B cell (primary cell): Measurements from ENCODE around the gene KRT75.

Experiments used
- EZH2 ChIP-seq: IDR thresholded peaks from 2 replicates; pipeline ENCODE4 v1.6.1; 2012; ENCODE audit warnings: borderline replicate concordance, low read depth, mild to moderate bottlenecking, moderate library complexity, low read length; ENCODE audit not compliant: insufficient read depth, poor library complexity, severe bottlenecking
- TF ChIP-seq, protein P1 (sequence below): fragments of 200-600 bp; IDR thresholded peaks from one replicate; pipeline ENCODE4 v1.8.0; 2022; ENCODE audit warnings: antibody characterized with exemption, mild to moderate bottlenecking

DNA sequence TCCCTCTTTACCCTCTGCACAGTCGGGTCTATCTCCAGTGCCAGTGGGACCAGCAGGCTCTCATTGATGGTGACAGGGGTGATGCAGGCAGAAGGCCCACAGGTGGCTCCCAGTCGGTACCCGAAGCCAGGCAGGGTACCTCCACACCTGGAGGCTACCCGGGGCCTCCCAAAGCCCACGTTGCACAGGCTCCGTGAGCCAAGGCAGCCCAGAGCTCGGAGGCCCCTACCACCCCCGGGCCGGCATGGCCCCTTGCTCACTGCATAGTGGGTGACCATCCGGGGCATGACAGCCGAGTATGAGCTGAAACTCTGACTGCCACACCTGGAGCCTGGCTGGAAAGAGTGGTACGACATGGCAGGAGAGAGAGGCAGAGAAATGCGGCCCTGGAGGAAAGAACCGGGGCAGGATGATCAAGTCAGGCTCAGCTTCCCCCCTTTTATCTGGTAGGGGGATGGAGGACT lies 28.2 kb downstream of the KRT75 start, which contains the start of gene KRT82:
- TF ChIP-seq, protein P1, sequence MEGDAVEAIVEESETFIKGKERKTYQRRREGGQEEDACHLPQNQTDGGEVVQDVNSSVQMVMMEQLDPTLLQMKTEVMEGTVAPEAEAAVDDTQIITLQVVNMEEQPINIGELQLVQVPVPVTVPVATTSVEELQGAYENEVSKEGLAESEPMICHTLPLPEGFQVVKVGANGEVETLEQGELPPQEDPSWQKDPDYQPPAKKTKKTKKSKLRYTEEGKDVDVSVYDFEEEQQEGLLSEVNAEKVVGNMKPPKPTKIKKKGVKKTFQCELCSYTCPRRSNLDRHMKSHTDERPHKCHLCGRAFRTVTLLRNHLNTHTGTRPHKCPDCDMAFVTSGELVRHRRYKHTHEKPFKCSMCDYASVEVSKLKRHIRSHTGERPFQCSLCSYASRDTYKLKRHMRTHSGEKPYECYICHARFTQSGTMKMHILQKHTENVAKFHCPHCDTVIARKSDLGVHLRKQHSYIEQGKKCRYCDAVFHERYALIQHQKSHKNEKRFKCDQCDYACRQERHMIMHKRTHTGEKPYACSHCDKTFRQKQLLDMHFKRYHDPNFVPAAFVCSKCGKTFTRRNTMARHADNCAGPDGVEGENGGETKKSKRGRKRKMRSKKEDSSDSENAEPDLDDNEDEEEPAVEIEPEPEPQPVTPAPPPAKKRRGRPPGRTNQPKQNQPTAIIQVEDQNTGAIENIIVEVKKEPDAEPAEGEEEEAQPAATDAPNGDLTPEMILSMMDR: no peak
- no peak for TF ChIP-seq EZH2
